ENCODE results near the gene VSIG10.
A peak's percentile ranks its signal among the peaks of the same experiment; 100 is the strongest.

VSIG10 gene

DNA sequence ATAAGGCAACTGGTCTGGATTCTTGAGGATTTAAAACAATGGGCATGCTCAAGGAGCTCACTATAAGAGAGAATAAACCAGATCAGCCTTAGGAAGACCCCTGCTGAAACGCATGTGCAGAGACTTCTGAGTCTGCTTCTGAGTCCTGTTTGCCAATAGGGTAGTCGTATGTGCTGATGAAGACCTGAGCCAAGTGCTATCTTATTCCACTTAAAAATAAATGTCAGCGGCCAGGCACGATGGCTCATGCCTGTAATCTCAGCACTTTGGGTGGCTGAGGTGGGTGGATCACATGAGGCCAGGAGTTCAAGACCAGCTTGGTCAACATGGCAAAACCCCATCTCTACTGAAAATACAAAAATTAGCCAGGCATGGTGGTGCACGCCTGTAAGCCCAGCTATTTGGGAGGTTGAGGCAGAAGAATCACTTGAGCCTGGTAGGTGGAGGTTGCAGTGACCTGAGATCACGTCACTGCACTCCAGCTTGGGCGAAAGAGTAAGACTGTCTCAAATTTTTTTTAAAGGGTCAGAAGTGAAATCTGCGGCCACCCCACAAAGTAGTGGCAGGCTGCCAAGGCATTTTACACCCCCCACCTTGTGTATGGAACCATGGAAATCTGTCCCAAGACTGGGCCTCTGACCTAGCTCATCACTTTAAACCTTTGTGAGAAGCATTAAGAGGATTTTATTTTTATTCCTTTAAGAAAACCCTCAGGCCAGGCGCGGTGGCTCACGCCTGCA, 67.0 kb downstream of the VSIG10 start:
- POLR2A ChIA-PET (ENCODE audit: low non-redundant PET), result no interaction called here
- no peak for DNase-seq (ENCODE audit: low spot score)
- TF ChIP-seq, protein P1, sequence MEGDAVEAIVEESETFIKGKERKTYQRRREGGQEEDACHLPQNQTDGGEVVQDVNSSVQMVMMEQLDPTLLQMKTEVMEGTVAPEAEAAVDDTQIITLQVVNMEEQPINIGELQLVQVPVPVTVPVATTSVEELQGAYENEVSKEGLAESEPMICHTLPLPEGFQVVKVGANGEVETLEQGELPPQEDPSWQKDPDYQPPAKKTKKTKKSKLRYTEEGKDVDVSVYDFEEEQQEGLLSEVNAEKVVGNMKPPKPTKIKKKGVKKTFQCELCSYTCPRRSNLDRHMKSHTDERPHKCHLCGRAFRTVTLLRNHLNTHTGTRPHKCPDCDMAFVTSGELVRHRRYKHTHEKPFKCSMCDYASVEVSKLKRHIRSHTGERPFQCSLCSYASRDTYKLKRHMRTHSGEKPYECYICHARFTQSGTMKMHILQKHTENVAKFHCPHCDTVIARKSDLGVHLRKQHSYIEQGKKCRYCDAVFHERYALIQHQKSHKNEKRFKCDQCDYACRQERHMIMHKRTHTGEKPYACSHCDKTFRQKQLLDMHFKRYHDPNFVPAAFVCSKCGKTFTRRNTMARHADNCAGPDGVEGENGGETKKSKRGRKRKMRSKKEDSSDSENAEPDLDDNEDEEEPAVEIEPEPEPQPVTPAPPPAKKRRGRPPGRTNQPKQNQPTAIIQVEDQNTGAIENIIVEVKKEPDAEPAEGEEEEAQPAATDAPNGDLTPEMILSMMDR (conservative IDR thresholded peaks at IDR 0.05; ENCODE audit: low read depth), result no peak
- CTCF ChIA-PET, result interaction anchor here (1.2 kb wide), 1 partner anchor 20 kb away, joined by 3 read pairs; no protein-coding TSS in a partner anchor
- no peak overlapping the region for H3K27ac ChIP-seq

DNA sequence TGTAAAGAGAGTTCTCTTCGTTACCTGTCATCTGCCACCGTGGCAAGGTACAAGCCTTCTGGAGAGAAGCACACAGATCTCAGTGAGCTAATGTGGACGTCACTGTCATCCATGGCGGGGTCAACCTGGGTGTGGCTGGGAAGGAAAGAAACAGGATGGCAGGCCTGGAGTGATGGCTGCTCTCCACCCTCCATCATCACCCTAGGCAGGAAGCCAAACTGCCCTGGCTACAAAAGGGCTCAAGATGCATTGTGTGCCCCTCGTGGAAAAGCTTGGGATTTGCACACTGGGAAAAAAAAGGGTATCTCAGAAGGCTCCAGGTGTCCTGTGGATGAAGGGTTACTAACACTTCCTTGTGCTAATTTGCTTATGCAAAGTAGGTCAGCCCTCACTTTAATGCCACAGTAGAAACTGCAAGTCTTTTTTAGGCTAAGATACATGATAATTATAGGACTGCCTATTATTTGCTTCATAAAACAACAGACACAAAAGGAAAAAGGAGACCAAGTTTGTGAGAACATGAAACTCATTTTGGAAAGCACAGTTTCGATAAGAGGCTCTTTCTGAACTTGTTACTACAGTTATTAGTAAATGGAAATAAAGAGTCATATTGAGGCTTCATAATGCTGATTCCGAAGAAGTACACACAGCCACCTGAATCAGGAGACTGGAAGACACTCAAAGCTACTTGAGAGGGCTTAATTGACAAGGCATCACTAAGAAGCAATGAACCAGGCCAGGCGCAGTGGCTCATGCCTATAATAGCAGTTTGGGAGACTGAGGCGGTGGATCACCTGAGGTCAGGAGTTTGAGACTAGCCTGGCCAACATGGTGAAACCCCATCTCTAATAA, 68.4 kb downstream of the VSIG10 start:
- TF ChIP-seq, protein P1 (conservative IDR thresholded peaks at IDR 0.05; ENCODE audit: low read depth), result no peak
- CTCF ChIA-PET, result interaction anchor here (0.8 to 2.1 kb wide), 5 partner anchors 19 to 639 kb away, joined by 3 to 11 read pairs (median 5); no protein-coding TSS in a partner anchor
- POLR2A ChIA-PET (ENCODE audit: low non-redundant PET), result interaction anchor here (0.6 kb wide), 1 partner anchor 27 kb away, joined by 3 read pairs; no protein-coding TSS in a partner anchor
- no peak for DNase-seq (ENCODE audit: low spot score)
- peak overlapping the region; percentile 31; the same call in 1 of the 2 replicates for H3K27ac ChIP-seq

DNA sequence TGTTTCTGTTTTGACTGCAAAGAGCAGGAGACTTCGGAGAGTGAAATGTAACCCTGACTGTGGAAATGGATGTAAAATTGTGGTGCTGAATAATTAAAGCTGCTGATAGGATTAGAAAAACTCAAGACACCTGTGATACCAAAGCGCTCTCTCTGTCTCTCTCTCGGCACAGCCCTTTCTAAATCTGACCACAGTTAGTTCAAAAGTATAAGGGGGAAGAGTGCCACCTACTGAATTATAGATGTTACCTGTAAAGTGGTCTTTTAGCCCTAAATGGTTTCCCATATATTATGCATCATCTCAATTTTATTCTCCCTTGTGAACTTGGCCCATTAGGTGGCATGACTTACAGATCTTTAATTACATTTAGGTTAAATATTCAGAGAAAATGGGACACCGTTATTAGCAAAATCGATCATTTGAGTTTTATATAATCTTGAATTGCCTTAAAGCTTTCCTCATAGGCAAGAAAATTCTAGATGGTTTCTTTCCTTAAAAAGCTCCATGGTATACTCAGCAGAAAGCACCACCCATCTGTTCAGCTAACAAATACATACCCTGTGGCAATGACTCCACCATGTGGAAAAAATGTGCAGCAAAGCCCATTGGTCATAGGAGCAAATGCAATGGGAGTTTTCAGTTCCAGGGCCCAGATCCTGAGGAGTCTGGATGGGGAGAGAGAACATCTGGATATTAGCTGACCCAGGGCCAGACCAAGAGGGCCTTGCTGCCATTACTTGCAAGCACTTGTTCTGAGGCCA, 69.2 kb downstream of the VSIG10 start:
- TF ChIP-seq, protein P1 (conservative IDR thresholded peaks at IDR 0.05; ENCODE audit: low read depth), result peak; percentile 21
- CTCF ChIA-PET, result interaction anchor here (0.6 to 2.1 kb wide), 7 partner anchors 20 to 638 kb away, joined by 3 to 11 read pairs (median 4); no protein-coding TSS in a partner anchor
- H3K27ac ChIP-seq, result peak overlapping the region; percentile 31; the same call in 1 of the 2 replicates
- peak; percentile 37 for DNase-seq (ENCODE audit: low spot score)
- POLR2A ChIA-PET (ENCODE audit: low non-redundant PET), result interaction anchor here (0.6 kb wide), 1 partner anchor 27 kb away, joined by 3 read pairs; no protein-coding TSS in a partner anchor

DNA sequence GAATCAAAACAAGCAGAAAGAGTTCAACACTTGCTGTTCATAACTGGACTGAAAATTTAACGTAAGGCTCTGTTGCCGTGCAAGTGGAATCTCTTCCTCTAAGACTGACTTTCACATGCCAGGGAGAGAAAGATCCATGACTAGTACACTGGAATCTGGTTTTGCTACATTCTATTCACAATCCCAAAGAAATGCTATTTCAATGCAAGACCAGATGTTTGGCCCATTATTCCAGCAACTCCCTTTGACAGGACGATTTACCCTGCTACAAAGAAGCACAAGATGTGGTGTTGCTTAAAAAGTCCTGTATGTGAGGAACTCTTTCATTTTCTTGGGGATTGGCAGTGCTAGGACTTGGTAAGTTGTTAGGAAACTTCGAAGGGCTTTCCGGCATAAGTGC, 69.9 kb downstream of the VSIG10 start:
- ChIA-PET POLR2A (ENCODE audit: low non-redundant PET) (no interaction called here), CTCF (interaction anchor here (1.0 to 2.1 kb wide), 3 partner anchors 12 to 159 kb away, joined by 3 to 11 read pairs (median 3); no protein-coding TSS in a partner anchor)
- DNase-seq (ENCODE audit: low spot score), result no peak

DNA sequence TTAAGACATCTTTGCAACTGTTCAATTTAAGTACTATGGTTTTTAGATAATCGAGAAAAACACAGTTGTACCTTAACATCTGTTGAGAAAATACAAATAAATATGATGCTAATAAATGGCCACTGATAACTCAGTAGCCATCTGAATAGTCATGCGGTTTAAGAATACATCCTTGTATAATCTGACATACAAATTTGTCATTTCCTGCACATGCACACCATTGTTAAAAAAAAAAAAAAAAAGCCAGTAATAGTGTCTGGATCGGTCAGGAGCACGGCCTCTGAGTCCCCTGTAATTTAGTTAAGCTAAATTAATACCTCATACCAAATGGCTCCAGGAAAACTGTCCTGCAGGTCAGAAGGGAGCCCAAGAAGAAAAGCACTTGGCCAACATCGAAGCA, 70.5 kb downstream of the VSIG10 start:
- ChIA-PET CTCF (interaction anchor here (1.0 to 1.6 kb wide), 2 partner anchors 12 to 158 kb away, joined by 3 to 7 read pairs; no protein-coding TSS in a partner anchor), POLR2A (ENCODE audit: low non-redundant PET) (no interaction called here)
- DNase-seq (ENCODE audit: low spot score), result no peak
- H3K27ac ChIP-seq, result no peak overlapping the region
- TF ChIP-seq, protein P1 (conservative IDR thresholded peaks at IDR 0.05; ENCODE audit: low read depth), result no peak

More for the DNA sequence above, 69.9 kb downstream of the VSIG10 start:
- TF ChIP-seq, protein P1 (conservative IDR thresholded peaks at IDR 0.05; ENCODE audit: low read depth), result no peak
- no peak overlapping the region for H3K27ac ChIP-seq

Data from RWPE1 (cell line).